ENCODE data around the gene VAV3. TPM values are rescaled to one million over a fixed set of nuclear protein-coding genes. Genes with fewer than 3 reads are reported as not detected.

Gene VAV3
- total and polyA plus RNA-seq, 9 of the 15 experiments (the other 6 are each of a cell fraction or from before 2014, with no cell fraction given): not detected

DNA sequence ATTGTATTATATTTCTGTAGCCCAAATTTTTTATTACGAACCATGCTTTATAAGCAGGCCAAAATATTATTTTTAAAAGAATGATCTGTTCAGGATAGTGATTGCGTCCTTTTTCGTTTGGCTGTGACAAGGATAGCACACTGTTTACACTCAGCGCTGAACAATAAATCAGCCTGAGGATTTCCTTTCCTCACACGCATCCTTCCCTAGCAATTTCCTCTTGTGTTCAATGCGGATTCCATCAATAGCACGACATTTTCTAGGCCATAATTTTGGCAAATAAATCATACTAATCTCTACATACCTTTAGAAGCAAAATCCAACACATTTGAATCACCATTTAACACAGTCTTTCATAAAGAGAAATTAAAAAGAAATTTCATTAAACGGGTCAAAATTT, 1.6 kb upstream of the VAV3 start:
- in situ Hi-C loops (cut with MboI) (no loop called here), intact Hi-C loops (cut with micrococcal nuclease) (no loop called here)
- Histone ChIP-seq H3K27me3 (ENCODE audit: control insufficient read depth in 2 of 2, insufficient read depth in 2 of 2, low read length in 2 of 2) (peaks cover 14 to 31% of the 10 kb centered on the region in 2 experiments; a peak in 4 of 5 replicates), H3K9ac (ENCODE audit: insufficient read depth in 1 of 2, low read depth in 2 of 2, low read length in 2 of 2) (no peak overlapping the region), H3K9me3 (replicated peaks; ENCODE audit: control insufficient read depth, insufficient read depth, low read depth, low read length) (no peaks in the 10 kb centered on the region), H3K79me2 (ENCODE audit: control insufficient read depth, insufficient read depth, low read length) (no peaks in the 10 kb centered on the region), H2AFZ (ENCODE audit: low read depth, low read length) (no peak overlapping the region), H3K36me3 (ENCODE audit: control insufficient read depth, insufficient read depth, low read length) (no peaks in the 10 kb centered on the region), H3K4me2 (ENCODE audit: insufficient read depth, low read length) (no peak overlapping the region), H3K4me3 (no peak overlapping the region), H3K4me1 (replicated peaks in 1 of 2; ENCODE audit: control insufficient read depth in 2 of 2, insufficient read depth in 2 of 2, low read length in 2 of 2) (peaks cover 0 to 9% of the 10 kb centered on the region in 2 experiments; a peak in 1 of 5 replicates), H4K20me1 (replicated peaks; ENCODE audit: control insufficient read depth, insufficient read depth, low read length) (no peaks in the 10 kb centered on the region), H3K9me1 (ENCODE audit: control insufficient read depth, insufficient read depth, low read length) (no peaks in the 10 kb centered on the region), H3K27ac (ENCODE audit: extremely low read depth, low read depth, low read length) (no peak overlapping the region)
- no peak for TF ChIP-seq ZNF133 (CRISPR knock-in tag; IDR thresholded peaks at IDR 0.05)
- TF ChIP-seq ZBTB1 (CRISPR knock-in tag; IDR thresholded peaks at IDR 0.05; ENCODE audit: borderline replicate concordance, low read depth): no peak
- TF ChIP-seq, protein P1, sequence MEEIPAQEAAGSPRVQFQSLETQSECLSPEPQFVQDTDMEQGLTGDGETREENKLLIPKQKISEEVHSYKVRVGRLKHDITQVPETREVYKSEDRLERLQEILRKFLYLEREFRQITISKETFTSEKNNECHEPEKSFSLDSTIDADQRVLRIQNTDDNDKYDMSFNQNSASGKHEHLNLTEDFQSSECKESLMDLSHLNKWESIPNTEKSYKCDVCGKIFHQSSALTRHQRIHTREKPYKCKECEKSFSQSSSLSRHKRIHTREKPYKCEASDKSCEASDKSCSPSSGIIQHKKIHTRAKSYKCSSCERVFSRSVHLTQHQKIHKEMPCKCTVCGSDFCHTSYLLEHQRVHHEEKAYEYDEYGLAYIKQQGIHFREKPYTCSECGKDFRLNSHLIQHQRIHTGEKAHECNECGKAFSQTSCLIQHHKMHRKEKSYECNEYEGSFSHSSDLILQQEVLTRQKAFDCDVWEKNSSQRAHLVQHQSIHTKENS (CRISPR knock-in tag; IDR thresholded peaks at IDR 0.05): no peak
- no peak for TF ChIP-seq SRSF9 (IDR thresholded peaks at IDR 0.05; ENCODE audit: borderline replicate concordance, low read depth, low read length)
- no peak for TF ChIP-seq CBX5 (IDR thresholded peaks at IDR 0.05; ENCODE audit: borderline replicate concordance, low read depth)
- no peak for TF ChIP-seq ATF7 (IDR thresholded peaks at IDR 0.05)
- no peak for ATAC-seq
- CTCF ChIA-PET (ENCODE audit: low intra/inter-chr PET ratio): no interaction called here
- WGBS (ENCODE audit: insufficient coverage, low coverage, missing lambda C conversion rate): 13% methylated on average over 8 of the region's 8 CpGs
- no peak for FAIRE-seq
- no TSS peak for BruUV-seq (replicated peaks)
- DNase-seq (ENCODE audit: extremely low read depth in 1 of 4, low spot score in 3 of 4): no peak
- POLR2A ChIA-PET: interaction anchor here (1.0 kb wide), 1 partner anchor 9 kb away, joined by 3 read pairs; no protein-coding TSS in a partner anchor
